Right lobe of liver (tissue), 6 donors: ENCODE results near the gene IVNS1ABP. TPM values are rescaled to one million over a fixed set of nuclear protein-coding genes. Genes with fewer than 3 reads are reported as not detected.
"Not testable (repeated sequence)": the region's sequence is repeated elsewhere in the genome, so short reads cannot be mapped to it uniquely, and the experiment has no call there.

Experiments
- ATAC-seq, 4 donors: fragments of 200-7000 bp; cut with Tn5 transposase; one replicate each; pipeline ENCODE4 v1.9.1; 2020; ENCODE audit warnings: mild to moderate bottlenecking in 4 of 4, moderate library complexity in 4 of 4
- DNase-seq, 3 donors: peaks; one replicate each; pipeline ENCODE4 v3.0.0-alpha.2; 2020
- H3K27ac ChIP-seq, 3 donors: fragments of 200-600 bp; one replicate each; pipeline ENCODE4 v1.8.0; 2022
- H3K27me3 ChIP-seq, 2 donors: fragments of 200-600 bp; one replicate each; pipeline ENCODE4 v1.8.0; 2022
- H3K36me3 ChIP-seq, 4 donors: fragments of 200-600 bp; sonication (generic) in 1 of 4; one replicate each; pipeline versions ENCODE4 v1.5.1 to v1.8.0; 2017 to 2022; ENCODE audit warnings: control low read depth in 1 of 4
- H3K4me1 ChIP-seq, 4 donors: fragments of 200-600 bp; sonication (generic) in 1 of 4; one replicate each; pipeline versions ENCODE4 v1.5.1 to v1.8.0; 2017 to 2022; ENCODE audit warnings: control low read depth in 1 of 4
- H3K4me3 ChIP-seq, 3 donors: fragments of 200-600 bp; one replicate each; pipeline ENCODE4 v1.8.0; 2022
- H3K9me3 ChIP-seq, 4 donors: fragments of 200-600 bp; sonication (generic) in 1 of 4; one replicate each; pipeline versions ENCODE4 v1.5.1 to v1.8.0; 2017 to 2022; ENCODE audit warnings: control low read depth in 1 of 4
- CTCF ChIP-seq, 4 donors: fragments of 200-600 bp in 3 of 4; fragments of 450-650 bp in 1 of 4; IDR thresholded peaks; one replicate each; pipeline versions ENCODE4 v1.5.1 to v1.8.0; 2016 to 2022; ENCODE audit warnings: antibody characterized with exemption in 4 of 4, mild to moderate bottlenecking in 2 of 4
- POLR2A ChIP-seq: fragments of 450-650 bp; IDR thresholded peaks from one replicate; pipeline ENCODE4 v1.6.1; 2017; ENCODE audit warnings: antibody characterized with exemption, mild to moderate bottlenecking
- WGBS: methylation state at CpG from one replicate; pipeline ENCODE4 v1.1.6; 2018; ENCODE audit warnings: low coverage, low lambda C conversion rate; ENCODE audit not compliant: insufficient coverage; ENCODE audit errors: missing lambda C conversion rate; 5-methylcytosine and 5-hydroxymethylcytosine counted together
- intact Hi-C, 2 donors: fragments of 100-400 bp; cut with DNase I; formaldehyde crosslinking; loops; one replicate each; pipeline versions ENCODE4 v1.11.2 to v1.14.1; 2022
- total RNA-seq, 6 experiments: library from RNA; depleted of rRNA in 2 of 6; stranded (reverse); fragments of >200 nt in 2 of 6; fragmentation: NEBNext Ultra II Directional in 3 of 6; extraction: Animal tissue kit (Norgen Biotek cat#: 25700) in 3 of 6; gene quantifications; one replicate each; pipeline versions ENCODE4 v1.1.0 to v1.2.4, GENCODE V29; 2016 to 2023
- donor health status: DM: no; HTN: yes; CAD: no.
- donor health status: DM: no; HTN: no; CAD: no.
- donor health status: DM: no; HTN: no; CAD: no.
- donor health status: DM: no; HTN: yes; CAD: no.
- donor health status: DM: no; HTN: yes; CAD: no.

Gene IVNS1ABP
- total RNA-seq, 6 experiments from 2014 or later = 17.0 to 38.3 (median 26.8) TPM

- H3K27ac ChIP-seq = no peak overlapping the region
- H3K9me3 ChIP-seq = no peaks in the 10 kb centered on the region
- H3K4me3 ChIP-seq = no peak overlapping the region
- no peaks in the 10 kb centered on the region for H3K36me3 ChIP-seq
- TF ChIP-seq CTCF (IDR thresholded peaks at IDR 0.05) (no peak), POLR2A (no peak)
- 76% methylated on average over 4 of the region's 4 CpGs for WGBS
- intact Hi-C loops = no loop called here
- H3K4me1 ChIP-seq = no peaks in the 10 kb centered on the region
- ATAC-seq (no peak), DNase-seq (no peak)
- H3K27me3 ChIP-seq = no peaks in the 10 kb centered on the region
Observed at GRCh38 chr1:185328255-185328654, 11.2 kb upstream of the IVNS1ABP start.

- 76% methylated on average over 4 of the region's 4 CpGs for WGBS
Observed at GRCh38 chr1:185325413-185325812, 8.4 kb upstream of the IVNS1ABP start.

GRCh38 chr1:185324118-185324517, 7.1 kb upstream of the IVNS1ABP start:
- no CpG with 5 or more reads among the region's 3 CpGs for WGBS
- TF ChIP-seq CTCF (IDR thresholded peaks at IDR 0.05) (no peak), POLR2A (no peak)
- DNase-seq (no peak), ATAC-seq (no peak)
- H3K36me3 ChIP-seq = no peaks in the 10 kb centered on the region
- no peak overlapping the region for H3K27ac ChIP-seq
- H3K4me3 ChIP-seq = no peak overlapping the region
- no peaks in the 10 kb centered on the region for H3K9me3 ChIP-seq
- intact Hi-C loops = no loop called here
- H3K4me1 ChIP-seq = no peaks in the 10 kb centered on the region
- H3K27me3 ChIP-seq = no peaks in the 10 kb centered on the region

More at GRCh38 chr1:185325413-185325812, 8.4 kb upstream of the IVNS1ABP start:
- no peak overlapping the region for H3K4me3 ChIP-seq
- no peaks in the 10 kb centered on the region for H3K36me3 ChIP-seq
- ATAC-seq = no peak
- H3K9me3 ChIP-seq = no peaks in the 10 kb centered on the region
- intact Hi-C loops = no loop called here
- no peak for DNase-seq
- H3K4me1 ChIP-seq = no peaks in the 10 kb centered on the region
- H3K27me3 ChIP-seq = no peaks in the 10 kb centered on the region
- no peak overlapping the region for H3K27ac ChIP-seq
- TF ChIP-seq POLR2A = no peak
- TF ChIP-seq CTCF (IDR thresholded peaks at IDR 0.05) = no peak

- WGBS = 77% methylated on average over 2 of the region's 2 CpGs
- intact Hi-C loops = no loop called here
- no peaks in the 10 kb centered on the region for H3K9me3 ChIP-seq
- no peaks in the 10 kb centered on the region for H3K36me3 ChIP-seq
- no peaks in the 10 kb centered on the region for H3K27me3 ChIP-seq
- DNase-seq (no peak), ATAC-seq (no peak)
- TF ChIP-seq POLR2A (no peak), CTCF (IDR thresholded peaks at IDR 0.05) (no peak)
- H3K27ac ChIP-seq = no peak overlapping the region
- peaks cover 0 to 6% (median 0%) of the 10 kb centered on the region in 4 donors for H3K4me1 ChIP-seq
- H3K4me3 ChIP-seq = no peak overlapping the region
Observed at GRCh38 chr1:185322636-185323035, 5.6 kb upstream of the IVNS1ABP start.

GRCh38 chr1:185321653-185322221, 4.7 kb upstream of the IVNS1ABP start:
- H3K36me3 ChIP-seq, H3K27ac ChIP-seq, ATAC-seq, H3K4me3 ChIP-seq, intact Hi-C loops, H3K4me1 ChIP-seq, H3K9me3 ChIP-seq, H3K27me3 ChIP-seq: not testable (repeated sequence)
- WGBS = no CpG with 5 or more reads among the region's 36 CpGs
- peak in 1 of 3 donors; percentile 48 for DNase-seq

GRCh38 chr1:185321104-185321503, 4.1 kb upstream of the IVNS1ABP start:
- H3K36me3 ChIP-seq, H3K4me3 ChIP-seq, H3K27ac ChIP-seq, intact Hi-C loops, H3K9me3 ChIP-seq, ATAC-seq, H3K27me3 ChIP-seq, H3K4me1 ChIP-seq, DNase-seq: not testable (repeated sequence)
- 96% methylated on average over 4 of the region's 7 CpGs for WGBS
